HG03025 (cell line): Measurements from ENCODE around the gene KDM4C.

ENCODE experiments used
- ATAC-seq: cut with Tn5 transposase; IDR thresholded peaks from one replicate; pipeline ENCODE4 v1.9.1; 2021; ENCODE audit warnings: mild to moderate bottlenecking, moderate library complexity; ENCODE audit not compliant: unreplicated experiment, low FRiP score

The KDM4C gene

GRCh38 chr9:7223981-7224380, 466.2 kb downstream of the KDM4C start:
- no peak for ATAC-seq
